HG03039 (cell line): ENCODE results near the gene GLYAT.
"Not testable (repeated sequence)": the region's sequence is repeated elsewhere in the genome, so short reads cannot be mapped to it uniquely, and the experiment has no call there.

Experiments
- ATAC-seq: cut with Tn5 transposase; IDR thresholded peaks from one replicate; pipeline ENCODE4 v1.9.1; 2021; ENCODE audit warnings: mild to moderate bottlenecking, moderate library complexity; ENCODE audit not compliant: unreplicated experiment

Gene GLYAT

GRCh38 chr11:58685973-58686722 lies 45.6 kb downstream of the GLYAT start:
- ATAC-seq = no peak

GRCh38 chr11:58682660-58683059 lies 49.1 kb downstream of the GLYAT start:
- not testable (repeated sequence) for ATAC-seq

GRCh38 chr11:58677536-58677935 lies 54.2 kb downstream of the GLYAT start:
- not testable (repeated sequence) for ATAC-seq

DNA sequence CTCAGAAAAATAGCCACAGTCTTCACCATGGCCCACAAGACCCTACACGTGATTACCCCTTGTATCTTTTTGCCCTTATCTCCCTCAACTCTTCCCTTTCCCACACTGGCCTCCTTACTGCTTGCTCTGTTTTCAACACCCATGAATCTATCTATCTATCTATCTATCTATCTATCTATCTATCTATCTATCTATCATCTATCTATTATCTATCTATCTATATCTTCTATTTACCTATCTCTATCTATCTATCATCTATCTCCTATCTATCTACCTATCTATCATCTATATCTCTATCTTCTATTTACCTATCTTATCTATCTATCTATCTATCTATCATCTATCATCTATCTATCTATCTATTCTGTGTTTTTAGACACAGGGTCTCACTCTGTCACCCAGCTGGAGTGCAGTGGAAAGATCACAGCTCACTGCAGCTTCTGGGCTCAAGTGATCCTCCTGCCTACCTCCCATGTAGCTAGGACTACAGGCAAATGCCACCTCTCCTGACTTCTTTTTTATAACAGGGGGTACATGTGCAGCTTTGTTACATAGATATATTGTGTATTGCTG lies 55.1 kb downstream of the GLYAT start:
- ATAC-seq = no peak

GRCh38 chr11:58675334-58676155 lies 56.2 kb downstream of the GLYAT start:
- no peak for ATAC-seq

DNA sequence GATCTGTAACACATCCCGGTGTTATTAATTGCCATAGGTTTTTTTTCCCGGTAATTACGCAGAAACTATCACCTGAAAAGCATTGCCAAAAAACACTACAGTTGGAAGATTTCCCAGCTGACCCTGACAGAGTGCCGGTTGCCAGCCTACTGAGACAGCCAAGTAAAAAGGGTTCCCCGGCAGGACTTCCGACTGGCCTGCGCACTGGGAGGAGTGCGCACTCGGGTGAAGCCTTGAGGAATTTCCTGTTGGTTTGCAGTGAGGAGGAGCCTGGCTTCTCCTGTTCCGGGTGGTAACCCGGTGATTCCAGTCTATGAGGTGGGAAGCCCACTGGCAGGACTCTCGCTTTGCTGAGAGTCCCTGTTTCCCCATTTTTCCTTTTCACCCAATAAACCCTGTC lies 57.1 kb downstream of the GLYAT start:
- ATAC-seq = no peak

- no peak for ATAC-seq
These were observed 59.6 kb downstream of the GLYAT start for GRCh38 chr11:58671983-58672633.

GRCh38 chr11:58659910-58660570 lies 71.7 kb downstream of the GLYAT start:
- no peak for ATAC-seq

- ATAC-seq = no peak
These were observed 72.3 kb downstream of the GLYAT start for GRCh38 chr11:58659404-58659803.
